Measurements from ENCODE around the gene RUNX2. TPM values are rescaled to one million over a fixed set of nuclear protein-coding genes. Genes with fewer than 3 reads are reported as not detected.

RUNX2 gene
- total and polyA plus RNA-seq, 2 experiments from 2014 or later: 4.4 to 5.2 TPM

- Histone ChIP-seq H3K9me2 (ENCODE audit: insufficient read depth) (no peaks in the 10 kb centered on the region), H3K36me3 (ENCODE audit: low read depth) (no peaks in the 10 kb centered on the region), H3K9me3 (ENCODE audit: low read depth) (no peaks in the 10 kb centered on the region), H2AFZ (no peak overlapping the region), H3K4me1 (ENCODE audit: insufficient read depth) (peaks cover 17% of the 10 kb centered on the region), H3K4me3 (no peak overlapping the region), H3K27ac (no peak overlapping the region), H3K4me2 (ENCODE audit: unreplicated experiment) (no peak overlapping the region), H3K27me3 (replicated peaks; ENCODE audit: insufficient read depth) (no peaks in the 10 kb centered on the region), H3K9ac (no peak overlapping the region), H3K79me2 (ENCODE audit: insufficient read depth) (no peaks in the 10 kb centered on the region), H4K20me1 (ENCODE audit: insufficient read depth) (no peaks in the 10 kb centered on the region), H3F3A (ENCODE audit: insufficient read depth) (peaks cover 3% of the 10 kb centered on the region; the same call in 1 of the 2 replicates)
- DNase-seq: no peak
- TF ChIP-seq EZH2phosphoT487 (IDR thresholded peaks at IDR 0.05; ENCODE audit: insufficient read depth, low read depth): no peak
- no peak for TF ChIP-seq EZH2 (IDR thresholded peaks at IDR 0.05; ENCODE audit: insufficient read depth, poor library complexity, severe bottlenecking)
- in situ Hi-C loops (cut with MboI): no loop called here
- 66% methylated on average over 6 to 7 of the region's 7 CpGs for WGBS, 2 experiments (ENCODE audit: low coverage in 1 of 2, low lambda C conversion rate in 2 of 2, missing lambda C conversion rate in 2 of 2)
Measured at GRCh38 chr6:45606831-45607400, 278.8 kb downstream of the RUNX2 start.

- Histone ChIP-seq H3K4me1 (ENCODE audit: insufficient read depth) (peaks cover 17% of the 10 kb centered on the region), H3K79me2 (ENCODE audit: insufficient read depth) (no peaks in the 10 kb centered on the region), H3K27me3 (replicated peaks; ENCODE audit: insufficient read depth) (no peaks in the 10 kb centered on the region), H3K4me3 (no peak overlapping the region), H3K27ac (peak overlapping the region; percentile 27; the same call in 1 of the 2 replicates), H3K9me3 (ENCODE audit: low read depth) (no peaks in the 10 kb centered on the region), H4K20me1 (ENCODE audit: insufficient read depth) (no peaks in the 10 kb centered on the region), H3K4me2 (ENCODE audit: unreplicated experiment) (peak overlapping the region; percentile 26), H3K36me3 (ENCODE audit: low read depth) (no peaks in the 10 kb centered on the region), H2AFZ (no peak overlapping the region), H3K9me2 (ENCODE audit: insufficient read depth) (no peaks in the 10 kb centered on the region), H3F3A (ENCODE audit: insufficient read depth) (peaks cover 3% of the 10 kb centered on the region; the same call in 1 of the 2 replicates), H3K9ac (no peak overlapping the region)
- TF ChIP-seq EZH2phosphoT487 (IDR thresholded peaks at IDR 0.05; ENCODE audit: insufficient read depth, low read depth) (no peak), EZH2 (IDR thresholded peaks at IDR 0.05; ENCODE audit: insufficient read depth, poor library complexity, severe bottlenecking) (no peak)
- DNase-seq: peak; percentile 47
- in situ Hi-C loops (cut with MboI): no loop called here
- WGBS, 2 experiments (ENCODE audit: low coverage in 1 of 2, low lambda C conversion rate in 2 of 2, missing lambda C conversion rate in 2 of 2): 48 to 50% methylated on average over 4 of the region's 4 CpGs
Measured at GRCh38 chr6:45607798-45608197, 279.7 kb downstream of the RUNX2 start.

- 80 to 82% methylated on average over 10 of the region's 10 CpGs for WGBS, 2 experiments (ENCODE audit: low coverage in 1 of 2, low lambda C conversion rate in 2 of 2, missing lambda C conversion rate in 2 of 2)
- no peaks in the 10 kb centered on the region for H3K9me2 ChIP-seq (ENCODE audit: insufficient read depth)
- no peak overlapping the region for H3K4me3 ChIP-seq
- no peaks in the 10 kb centered on the region for H3K79me2 ChIP-seq (ENCODE audit: insufficient read depth)
- TF ChIP-seq EZH2phosphoT487 (IDR thresholded peaks at IDR 0.05; ENCODE audit: insufficient read depth, low read depth) (no peak), EZH2 (IDR thresholded peaks at IDR 0.05; ENCODE audit: insufficient read depth, poor library complexity, severe bottlenecking) (no peak)
- H3K9ac ChIP-seq: no peak overlapping the region
- no peaks in the 10 kb centered on the region for H3K36me3 ChIP-seq (ENCODE audit: low read depth)
- H3K27ac ChIP-seq: peak overlapping the region; percentile 27; the same call in 1 of the 2 replicates
- H3K27me3 ChIP-seq (replicated peaks; ENCODE audit: insufficient read depth): no peaks in the 10 kb centered on the region
- H4K20me1 ChIP-seq (ENCODE audit: insufficient read depth): no peaks in the 10 kb centered on the region
- no peak overlapping the region for H2AFZ ChIP-seq
- peaks cover 20% of the 10 kb centered on the region for H3K4me1 ChIP-seq (ENCODE audit: insufficient read depth)
- peaks cover 3% of the 10 kb centered on the region; the same call in 1 of the 2 replicates for H3F3A ChIP-seq (ENCODE audit: insufficient read depth)
- in situ Hi-C loops (cut with MboI): no loop called here
- peak; percentile 40 for DNase-seq
- no peaks in the 10 kb centered on the region for H3K9me3 ChIP-seq (ENCODE audit: low read depth)
- H3K4me2 ChIP-seq (ENCODE audit: unreplicated experiment): peak overlapping the region; percentile 26
Measured at GRCh38 chr6:45608252-45608913, 280.3 kb downstream of the RUNX2 start.

- 37 to 41% methylated on average over 6 of the region's 6 CpGs for WGBS, 2 experiments (ENCODE audit: low coverage in 1 of 2, low lambda C conversion rate in 2 of 2, missing lambda C conversion rate in 2 of 2)
Measured at GRCh38 chr6:45609141-45609638, 281.1 kb downstream of the RUNX2 start.

More at GRCh38 chr6:45609141-45609638, 281.1 kb downstream of the RUNX2 start:
- Histone ChIP-seq H4K20me1 (ENCODE audit: insufficient read depth) (no peaks in the 10 kb centered on the region), H3K4me2 (ENCODE audit: unreplicated experiment) (no peak overlapping the region), H3K79me2 (ENCODE audit: insufficient read depth) (no peaks in the 10 kb centered on the region), H3K9me3 (ENCODE audit: low read depth) (no peaks in the 10 kb centered on the region), H3F3A (ENCODE audit: insufficient read depth) (peaks cover 3% of the 10 kb centered on the region; the same call in 1 of the 2 replicates), H3K27me3 (replicated peaks; ENCODE audit: insufficient read depth) (no peaks in the 10 kb centered on the region), H3K27ac (no peak overlapping the region), H3K9ac (no peak overlapping the region), H3K4me3 (no peak overlapping the region), H3K4me1 (ENCODE audit: insufficient read depth) (peaks cover 24% of the 10 kb centered on the region), H2AFZ (no peak overlapping the region), H3K36me3 (ENCODE audit: low read depth) (no peaks in the 10 kb centered on the region), H3K9me2 (ENCODE audit: insufficient read depth) (no peaks in the 10 kb centered on the region)
- TF ChIP-seq EZH2 (IDR thresholded peaks at IDR 0.05; ENCODE audit: insufficient read depth, poor library complexity, severe bottlenecking) (no peak), EZH2phosphoT487 (IDR thresholded peaks at IDR 0.05; ENCODE audit: insufficient read depth, low read depth) (no peak)
- in situ Hi-C loops (cut with MboI): no loop called here
- DNase-seq: peak; percentile 56
